ENCODE measurements around the gene FCSK. TPM values are rescaled to one million over a fixed set of nuclear protein-coding genes. Genes with fewer than 3 reads are reported as not detected.
A peak's percentile ranks its signal among the peaks of the same experiment; 100 is the strongest.

FCSK gene
- total and polyA plus RNA-seq, 2 of the 13 experiments (the other 11 are each of a cell fraction or from before 2014, with no cell fraction given) = 9.1 to 19.2 TPM

DNA sequence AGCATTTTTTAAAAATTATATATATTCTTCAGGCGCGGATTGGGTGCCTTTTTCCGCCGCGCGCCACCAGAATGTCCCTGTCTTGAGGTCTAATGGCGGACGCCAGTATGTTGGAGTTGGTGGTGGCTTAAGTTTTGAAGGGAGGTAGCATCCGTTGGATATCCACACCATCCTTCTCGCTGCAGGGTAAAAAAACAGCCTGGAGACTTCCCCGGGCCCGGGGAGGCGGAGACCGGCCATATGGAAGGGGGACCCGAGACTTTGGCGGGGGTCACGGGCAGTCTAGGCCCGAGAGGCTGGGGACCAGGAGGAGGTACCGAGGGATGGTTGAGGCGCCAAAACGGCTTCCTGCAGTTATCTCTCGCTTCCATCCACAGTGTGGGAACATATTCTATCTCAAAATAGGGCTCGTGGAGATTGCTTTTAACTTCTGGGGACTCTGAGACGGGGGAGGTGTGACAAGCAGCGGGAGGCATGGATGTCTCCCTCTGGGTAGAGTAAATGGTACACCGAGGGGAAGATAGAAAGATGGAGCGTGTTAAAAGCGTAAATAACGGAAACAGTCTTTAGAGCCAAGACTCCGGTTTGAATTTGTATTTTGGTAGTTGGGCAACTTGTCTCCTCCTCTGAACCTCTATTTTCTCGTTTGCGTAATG is 69.5 kb downstream of the FCSK start, which contains the start of gene SF3B3 (continued):
- TF ChIP-seq, protein P1, sequence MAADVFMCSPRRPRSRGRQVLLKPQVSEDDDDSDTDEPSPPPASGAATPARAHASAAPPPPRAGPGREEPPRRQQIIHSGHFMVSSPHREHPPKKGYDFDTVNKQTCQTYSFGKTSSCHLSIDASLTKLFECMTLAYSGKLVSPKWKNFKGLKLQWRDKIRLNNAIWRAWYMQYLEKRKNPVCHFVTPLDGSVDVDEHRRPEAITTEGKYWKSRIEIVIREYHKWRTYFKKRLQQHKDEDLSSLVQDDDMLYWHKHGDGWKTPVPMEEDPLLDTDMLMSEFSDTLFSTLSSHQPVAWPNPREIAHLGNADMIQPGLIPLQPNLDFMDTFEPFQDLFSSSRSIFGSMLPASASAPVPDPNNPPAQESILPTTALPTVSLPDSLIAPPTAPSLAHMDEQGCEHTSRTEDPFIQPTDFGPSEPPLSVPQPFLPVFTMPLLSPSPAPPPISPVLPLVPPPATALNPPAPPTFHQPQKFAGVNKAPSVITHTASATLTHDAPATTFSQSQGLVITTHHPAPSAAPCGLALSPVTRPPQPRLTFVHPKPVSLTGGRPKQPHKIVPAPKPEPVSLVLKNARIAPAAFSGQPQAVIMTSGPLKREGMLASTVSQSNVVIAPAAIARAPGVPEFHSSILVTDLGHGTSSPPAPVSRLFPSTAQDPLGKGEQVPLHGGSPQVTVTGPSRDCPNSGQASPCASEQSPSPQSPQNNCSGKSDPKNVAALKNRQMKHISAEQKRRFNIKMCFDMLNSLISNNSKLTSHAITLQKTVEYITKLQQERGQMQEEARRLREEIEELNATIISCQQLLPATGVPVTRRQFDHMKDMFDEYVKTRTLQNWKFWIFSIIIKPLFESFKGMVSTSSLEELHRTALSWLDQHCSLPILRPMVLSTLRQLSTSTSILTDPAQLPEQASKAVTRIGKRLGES (CRISPR knock-in tag; IDR thresholded peaks at IDR 0.05; ENCODE audit: borderline replicate concordance) = no peak
- TF ChIP-seq ONECUT2 (CRISPR knock-in tag; IDR thresholded peaks at IDR 0.05) (no peak), ZSCAN30 (CRISPR knock-in tag; IDR thresholded peaks at IDR 0.05) (no peak), FLYWCH1 (CRISPR knock-in tag; IDR thresholded peaks at IDR 0.05) (peak; percentile 90), TBP (CRISPR knock-in tag; IDR thresholded peaks at IDR 0.05) (no peak), RBM39 (IDR thresholded peaks at IDR 0.05; ENCODE audit: low read depth, low read length, poor library complexity, severe bottlenecking) (peak; percentile 29), ZKSCAN8 (CRISPR knock-in tag; IDR thresholded peaks at IDR 0.05; ENCODE audit: borderline replicate concordance) (no peak), ZNF768 (CRISPR knock-in tag; IDR thresholded peaks at IDR 0.05) (no peak; the same call in 1 of the 2 replicates), ZNF607 (CRISPR knock-in tag; IDR thresholded peaks at IDR 0.05; ENCODE audit: borderline replicate concordance) (peak; percentile 16; the same call in 1 of the 2 replicates), NAIF1 (CRISPR knock-in tag; IDR thresholded peaks at IDR 0.05; ENCODE audit: borderline replicate concordance) (no peak), ZNF569 (CRISPR knock-in tag; IDR thresholded peaks at IDR 0.05; ENCODE audit: borderline replicate concordance) (0 out of 2 replicates have a peak, but pooled peaks have one; percentile 39), POLR2AphosphoS5 (IDR thresholded peaks at IDR 0.05; ENCODE audit: low read depth, low read length) (peak; percentile 96), RFXAP (CRISPR knock-in tag; IDR thresholded peaks at IDR 0.05; ENCODE audit: borderline replicate concordance) (no peak; the same call in 1 of the 2 replicates)
- TF ChIP-seq, protein P2, sequence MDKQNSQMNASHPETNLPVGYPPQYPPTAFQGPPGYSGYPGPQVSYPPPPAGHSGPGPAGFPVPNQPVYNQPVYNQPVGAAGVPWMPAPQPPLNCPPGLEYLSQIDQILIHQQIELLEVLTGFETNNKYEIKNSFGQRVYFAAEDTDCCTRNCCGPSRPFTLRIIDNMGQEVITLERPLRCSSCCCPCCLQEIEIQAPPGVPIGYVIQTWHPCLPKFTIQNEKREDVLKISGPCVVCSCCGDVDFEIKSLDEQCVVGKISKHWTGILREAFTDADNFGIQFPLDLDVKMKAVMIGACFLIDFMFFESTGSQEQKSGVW (CRISPR knock-in tag; IDR thresholded peaks at IDR 0.05; ENCODE audit: borderline replicate concordance) = no peak
- TF ChIP-seq, protein P3, sequence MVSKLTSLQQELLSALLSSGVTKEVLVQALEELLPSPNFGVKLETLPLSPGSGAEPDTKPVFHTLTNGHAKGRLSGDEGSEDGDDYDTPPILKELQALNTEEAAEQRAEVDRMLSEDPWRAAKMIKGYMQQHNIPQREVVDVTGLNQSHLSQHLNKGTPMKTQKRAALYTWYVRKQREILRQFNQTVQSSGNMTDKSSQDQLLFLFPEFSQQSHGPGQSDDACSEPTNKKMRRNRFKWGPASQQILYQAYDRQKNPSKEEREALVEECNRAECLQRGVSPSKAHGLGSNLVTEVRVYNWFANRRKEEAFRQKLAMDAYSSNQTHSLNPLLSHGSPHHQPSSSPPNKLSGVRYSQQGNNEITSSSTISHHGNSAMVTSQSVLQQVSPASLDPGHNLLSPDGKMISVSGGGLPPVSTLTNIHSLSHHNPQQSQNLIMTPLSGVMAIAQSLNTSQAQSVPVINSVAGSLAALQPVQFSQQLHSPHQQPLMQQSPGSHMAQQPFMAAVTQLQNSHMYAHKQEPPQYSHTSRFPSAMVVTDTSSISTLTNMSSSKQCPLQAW (CRISPR knock-in tag; IDR thresholded peaks at IDR 0.05) = 0 out of 2 replicates have a peak, but pooled peaks have one; percentile 18
- TF ChIP-seq, protein P4, sequence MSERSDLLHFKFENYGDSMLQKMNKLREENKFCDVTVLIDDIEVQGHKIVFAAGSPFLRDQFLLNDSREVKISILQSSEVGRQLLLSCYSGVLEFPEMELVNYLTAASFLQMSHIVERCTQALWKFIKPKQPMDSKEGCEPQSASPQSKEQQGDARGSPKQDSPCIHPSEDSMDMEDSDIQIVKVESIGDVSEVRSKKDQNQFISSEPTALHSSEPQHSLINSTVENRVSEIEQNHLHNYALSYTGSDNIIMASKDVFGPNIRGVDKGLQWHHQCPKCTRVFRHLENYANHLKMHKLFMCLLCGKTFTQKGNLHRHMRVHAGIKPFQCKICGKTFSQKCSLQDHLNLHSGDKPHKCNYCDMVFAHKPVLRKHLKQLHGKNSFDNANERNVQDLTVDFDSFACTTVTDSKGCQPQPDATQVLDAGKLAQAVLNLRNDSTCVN (CRISPR knock-in tag; IDR thresholded peaks at IDR 0.05; ENCODE audit: borderline replicate concordance) = peak; percentile 72
- TF ChIP-seq, protein P5, sequence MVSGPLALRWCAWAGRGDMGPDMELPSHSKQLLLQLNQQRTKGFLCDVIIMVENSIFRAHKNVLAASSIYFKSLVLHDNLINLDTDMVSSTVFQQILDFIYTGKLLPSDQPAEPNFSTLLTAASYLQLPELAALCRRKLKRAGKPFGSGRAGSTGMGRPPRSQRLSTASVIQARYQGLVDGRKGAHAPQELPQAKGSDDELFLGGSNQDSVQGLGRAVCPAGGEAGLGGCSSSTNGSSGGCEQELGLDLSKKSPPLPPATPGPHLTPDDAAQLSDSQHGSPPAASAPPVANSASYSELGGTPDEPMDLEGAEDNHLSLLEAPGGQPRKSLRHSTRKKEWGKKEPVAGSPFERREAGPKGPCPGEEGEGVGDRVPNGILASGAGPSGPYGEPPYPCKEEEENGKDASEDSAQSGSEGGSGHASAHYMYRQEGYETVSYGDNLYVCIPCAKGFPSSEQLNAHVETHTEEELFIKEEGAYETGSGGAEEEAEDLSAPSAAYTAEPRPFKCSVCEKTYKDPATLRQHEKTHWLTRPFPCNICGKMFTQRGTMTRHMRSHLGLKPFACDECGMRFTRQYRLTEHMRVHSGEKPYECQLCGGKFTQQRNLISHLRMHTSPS (CRISPR knock-in tag; IDR thresholded peaks at IDR 0.05; ENCODE audit: low read depth) = no peak
- TF ChIP-seq, protein P6, sequence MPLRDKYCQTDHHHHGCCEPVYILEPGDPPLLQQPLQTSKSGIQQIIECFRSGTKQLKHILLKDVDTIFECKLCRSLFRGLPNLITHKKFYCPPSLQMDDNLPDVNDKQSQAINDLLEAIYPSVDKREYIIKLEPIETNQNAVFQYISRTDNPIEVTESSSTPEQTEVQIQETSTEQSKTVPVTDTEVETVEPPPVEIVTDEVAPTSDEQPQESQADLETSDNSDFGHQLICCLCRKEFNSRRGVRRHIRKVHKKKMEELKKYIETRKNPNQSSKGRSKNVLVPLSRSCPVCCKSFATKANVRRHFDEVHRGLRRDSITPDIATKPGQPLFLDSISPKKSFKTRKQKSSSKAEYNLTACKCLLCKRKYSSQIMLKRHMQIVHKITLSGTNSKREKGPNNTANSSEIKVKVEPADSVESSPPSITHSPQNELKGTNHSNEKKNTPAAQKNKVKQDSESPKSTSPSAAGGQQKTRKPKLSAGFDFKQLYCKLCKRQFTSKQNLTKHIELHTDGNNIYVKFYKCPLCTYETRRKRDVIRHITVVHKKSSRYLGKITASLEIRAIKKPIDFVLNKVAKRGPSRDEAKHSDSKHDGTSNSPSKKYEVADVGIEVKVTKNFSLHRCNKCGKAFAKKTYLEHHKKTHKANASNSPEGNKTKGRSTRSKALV (CRISPR knock-in tag; IDR thresholded peaks at IDR 0.05) = peak; percentile 79; the same call in 1 of the 2 replicates

All from HepG2 (cell line).